Measurements from ENCODE around the gene NKD1.

DNA sequence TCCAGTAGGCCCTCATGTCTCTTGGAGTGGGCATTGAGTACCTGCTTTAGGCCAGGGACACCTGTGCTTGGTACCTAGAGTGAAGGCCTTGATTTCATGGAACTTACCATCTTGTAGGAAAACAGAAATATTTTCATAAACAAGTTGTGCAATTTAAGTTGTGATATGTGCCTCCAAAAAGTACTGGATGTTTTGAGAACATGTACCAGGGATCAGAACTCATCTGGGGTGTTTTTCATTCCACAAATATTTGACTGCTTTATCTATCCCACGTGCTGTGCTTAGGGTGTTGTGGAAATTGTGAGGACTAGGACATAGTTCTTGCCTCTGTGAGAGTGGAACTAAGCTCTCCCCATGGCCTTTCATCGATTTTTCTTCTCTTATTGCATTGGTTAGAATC is 8.8 kb downstream of the NKD1 start:
- TF ChIP-seq POLR2AphosphoS5 (IDR thresholded peaks at IDR 0.05; ENCODE audit: low read depth, low read length) (no peak), TAF1 (IDR thresholded peaks at IDR 0.05; ENCODE audit: borderline replicate concordance, insufficient read depth, low read length) (no peak)
